HG02840 (cell line): Measurements from ENCODE around the gene COL4A2.
"Not testable (repeated sequence)": the region's sequence is repeated elsewhere in the genome, so short reads cannot be mapped to it uniquely, and the experiment has no call there.

Experiments used
- ATAC-seq: cut with Tn5 transposase; IDR thresholded peaks from one replicate; pipeline ENCODE4 v1.9.1; 2021; ENCODE audit warnings: mild to moderate bottlenecking, moderate library complexity, moderate number of reproducible peaks; ENCODE audit not compliant: unreplicated experiment, low FRiP score

The COL4A2 gene

GRCh38 chr13:110374431-110375370 is 67.6 kb downstream of the COL4A2 start:
- ATAC-seq: no peak

- no peak for ATAC-seq
Observed at GRCh38 chr13:110376120-110376519, 69.0 kb downstream of the COL4A2 start.

DNA sequence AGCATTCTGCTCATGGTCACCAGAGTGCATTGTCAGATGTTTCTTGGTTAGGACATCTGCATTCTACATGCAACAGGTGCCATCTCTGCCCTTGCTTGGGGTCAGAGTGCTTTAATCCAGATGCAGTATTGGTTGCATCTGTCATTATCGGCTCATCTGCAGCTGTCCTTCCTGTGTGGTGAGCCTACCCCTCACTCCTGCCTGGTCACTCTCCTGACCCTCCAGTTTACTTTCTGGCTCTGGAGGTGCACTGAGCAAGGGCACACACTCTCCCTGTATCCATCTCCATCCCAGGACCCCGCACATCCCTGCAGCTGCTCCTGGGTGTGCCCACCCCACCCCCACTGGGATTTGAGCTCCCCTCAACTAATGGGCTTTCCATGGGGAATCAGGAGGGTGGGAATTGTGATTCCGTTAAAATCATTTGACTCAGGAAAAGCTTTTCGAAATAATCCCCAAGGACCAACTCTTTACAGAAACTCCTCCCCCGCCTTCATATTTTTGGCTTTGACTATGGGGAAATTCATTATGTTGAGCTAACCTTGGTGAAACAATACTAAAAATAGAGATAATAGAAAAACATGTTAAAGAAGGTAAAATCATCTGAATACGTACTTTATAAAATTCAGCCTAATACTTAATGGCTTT is 70.2 kb downstream of the COL4A2 start:
- ATAC-seq: no peak

- ATAC-seq: no peak
Observed at GRCh38 chr13:110377826-110378201, 70.7 kb downstream of the COL4A2 start.

DNA sequence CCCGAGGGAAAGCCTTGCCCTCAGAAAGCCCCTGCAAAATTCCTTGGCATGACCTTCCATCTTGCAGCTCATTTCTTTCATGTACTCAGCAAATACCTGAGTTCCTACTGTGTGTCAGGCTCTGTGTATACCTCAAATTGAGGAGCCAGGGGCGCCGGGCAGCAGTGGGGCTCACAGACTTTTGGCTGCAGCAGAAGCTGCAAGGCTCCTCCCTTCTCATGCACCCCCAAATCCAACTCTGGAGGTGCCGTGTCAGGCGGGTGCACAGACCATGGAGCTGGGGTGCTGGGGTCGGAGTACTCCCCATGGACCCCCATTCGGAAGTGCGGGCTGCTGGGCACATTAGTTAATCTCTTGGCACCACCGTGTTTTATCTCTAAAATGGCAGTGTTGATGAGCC is 72.3 kb downstream of the COL4A2 start:
- no peak for ATAC-seq

GRCh38 chr13:110379905-110380341 is 72.8 kb downstream of the COL4A2 start:
- ATAC-seq: no peak

- ATAC-seq: no peak
Observed at GRCh38 chr13:110380359-110381028, 73.4 kb downstream of the COL4A2 start.

DNA sequence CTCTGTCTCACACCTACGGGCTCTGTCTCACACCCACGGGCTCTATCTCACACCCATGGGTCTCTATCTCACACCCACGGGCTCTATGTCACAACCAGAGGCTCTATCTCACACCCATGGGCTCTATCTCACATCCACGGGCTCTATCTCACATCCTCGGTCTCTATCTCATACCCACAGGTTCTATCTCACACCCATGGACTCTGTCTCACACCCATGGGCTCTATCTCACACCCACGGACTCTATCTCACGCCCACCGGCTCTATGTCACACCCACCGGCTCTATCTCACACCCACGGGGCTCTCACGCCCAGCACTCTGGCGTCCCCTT is 73.9 kb downstream of the COL4A2 start:
- no peak for ATAC-seq

DNA sequence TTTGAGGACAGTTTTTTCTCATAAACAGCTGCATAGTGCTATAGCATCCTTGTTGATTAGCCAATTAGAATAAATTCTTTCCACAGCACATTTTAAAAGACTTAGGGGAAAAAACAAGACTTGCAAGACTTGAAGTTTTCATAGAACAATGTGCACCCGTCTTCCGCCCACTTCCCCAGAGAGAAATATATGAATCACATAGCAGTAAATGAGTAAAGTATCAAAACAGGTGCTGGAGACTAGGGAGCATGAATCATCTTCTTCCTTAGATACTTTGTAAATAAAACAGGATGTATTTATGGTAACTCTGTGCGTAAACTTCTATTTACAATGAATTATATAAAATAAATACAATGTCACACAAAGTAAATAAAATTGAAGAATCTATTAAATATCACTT is 75.1 kb downstream of the COL4A2 start:
- ATAC-seq: no peak

DNA sequence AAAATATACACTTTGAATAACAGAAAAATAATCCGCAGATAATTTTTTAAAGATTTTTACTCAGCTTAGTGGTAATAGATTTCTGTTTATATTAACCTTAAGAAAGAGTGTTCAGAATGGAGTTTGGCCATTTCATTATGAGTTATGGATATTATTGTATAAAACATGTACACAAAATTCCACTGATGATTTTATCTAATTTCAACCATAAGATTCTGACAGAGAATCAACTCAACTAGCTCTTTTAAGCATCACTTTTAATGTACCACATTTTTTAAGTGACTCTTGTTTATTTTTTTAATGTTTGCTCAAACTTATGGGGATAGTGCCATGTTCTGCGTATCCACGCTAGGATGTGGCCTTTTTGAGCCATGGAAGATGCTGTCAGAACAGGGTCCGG is 75.7 kb downstream of the COL4A2 start:
- ATAC-seq: no peak

GRCh38 chr13:110387451-110388107 is 80.5 kb downstream of the COL4A2 start:
- peak; percentile 93 for ATAC-seq

DNA sequence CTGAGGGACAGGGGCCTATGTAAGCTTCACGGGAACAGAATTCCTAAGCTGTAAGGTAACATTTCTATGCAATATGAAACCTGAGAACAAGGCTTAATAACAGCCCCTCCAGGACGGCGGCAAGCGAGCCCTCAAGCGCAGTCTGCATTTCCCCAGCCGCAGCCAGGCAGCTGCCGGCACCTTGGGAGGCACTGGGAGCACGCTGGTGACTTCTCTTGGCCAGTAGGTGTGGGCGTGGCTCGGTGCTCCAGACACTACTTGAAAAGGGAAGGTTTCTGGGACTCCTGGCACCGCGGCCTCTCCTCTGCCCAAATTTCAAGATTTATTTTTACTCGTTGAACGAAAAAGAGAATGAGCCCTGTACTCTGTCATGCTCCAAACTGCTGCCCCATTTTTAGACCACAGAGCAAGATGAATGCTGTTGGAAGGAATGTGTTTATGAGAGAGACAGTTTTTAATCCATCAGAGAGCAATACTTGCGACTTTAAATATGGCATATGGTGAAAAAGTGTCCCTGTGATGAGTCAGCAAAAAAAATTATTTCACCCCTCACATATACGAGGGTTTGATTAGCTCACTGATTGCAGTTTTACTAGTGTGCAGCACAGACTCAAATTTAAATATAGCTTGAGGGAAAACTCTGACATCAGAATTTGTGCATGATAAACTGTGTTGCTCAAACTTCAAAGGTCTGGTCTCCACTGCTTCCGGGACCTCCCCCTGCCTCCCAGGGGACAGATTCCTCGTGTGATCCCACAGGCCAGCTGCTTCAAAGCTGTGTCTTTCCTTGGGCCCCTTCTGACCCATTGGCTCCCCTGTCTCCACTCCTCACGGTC is 81.2 kb downstream of the COL4A2 start:
- ATAC-seq: no peak

- no peak for ATAC-seq
Observed at GRCh38 chr13:110390567-110390966, 83.5 kb downstream of the COL4A2 start.

DNA sequence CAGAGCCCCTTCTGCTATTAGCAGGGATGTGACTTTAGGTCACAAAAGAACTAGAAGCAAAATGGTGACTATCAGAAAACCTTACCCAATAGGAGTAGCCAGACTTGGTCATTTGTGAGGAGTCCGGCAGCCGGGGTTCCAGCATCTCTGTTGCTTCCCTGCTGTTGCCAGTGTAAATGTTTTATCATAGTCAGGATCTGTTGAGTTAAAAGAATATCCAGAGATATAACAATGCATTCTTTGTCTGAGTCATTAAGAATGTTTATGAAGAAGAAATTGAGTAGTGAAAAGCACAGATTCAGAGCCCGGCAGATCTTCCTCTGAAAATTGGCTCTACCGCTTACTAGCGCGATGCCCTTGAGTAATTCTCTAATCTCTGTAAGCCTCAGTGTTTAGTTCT is 84.2 kb downstream of the COL4A2 start:
- ATAC-seq: no peak

DNA sequence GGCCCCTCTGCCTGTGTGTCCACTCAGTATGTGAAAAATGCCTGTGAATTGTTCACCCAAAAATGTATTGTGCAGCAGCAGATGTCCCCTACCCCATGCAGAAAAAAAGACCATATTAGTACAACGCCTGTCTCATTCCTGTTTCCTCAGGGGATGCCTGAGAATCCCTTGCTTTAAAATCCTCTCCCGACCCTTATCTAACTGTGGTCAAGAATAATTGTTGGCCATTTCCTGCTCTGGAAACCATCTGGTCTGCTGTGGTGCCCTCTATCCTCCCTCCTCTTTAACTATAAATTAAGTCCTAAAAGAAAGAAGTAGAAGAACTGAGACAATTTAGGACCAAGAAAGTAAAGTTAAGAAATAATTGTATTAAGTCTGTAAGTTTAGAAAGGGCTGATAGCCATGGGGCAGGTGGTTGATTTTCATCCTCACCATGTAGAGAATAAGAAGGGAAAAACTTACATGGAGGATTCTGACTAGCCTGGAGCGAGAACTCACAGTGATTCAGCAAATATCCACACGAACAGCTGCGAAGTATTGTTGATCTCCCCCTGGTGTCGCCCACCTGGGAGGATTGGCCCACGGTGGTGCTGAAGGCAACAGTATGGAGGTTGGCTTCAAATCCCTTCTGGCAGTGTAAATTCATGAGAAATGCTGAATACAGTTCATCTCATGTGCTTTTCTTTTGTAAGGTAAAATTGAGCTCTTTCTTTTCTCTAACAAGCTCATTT is 85.6 kb downstream of the COL4A2 start:
- no peak for ATAC-seq

DNA sequence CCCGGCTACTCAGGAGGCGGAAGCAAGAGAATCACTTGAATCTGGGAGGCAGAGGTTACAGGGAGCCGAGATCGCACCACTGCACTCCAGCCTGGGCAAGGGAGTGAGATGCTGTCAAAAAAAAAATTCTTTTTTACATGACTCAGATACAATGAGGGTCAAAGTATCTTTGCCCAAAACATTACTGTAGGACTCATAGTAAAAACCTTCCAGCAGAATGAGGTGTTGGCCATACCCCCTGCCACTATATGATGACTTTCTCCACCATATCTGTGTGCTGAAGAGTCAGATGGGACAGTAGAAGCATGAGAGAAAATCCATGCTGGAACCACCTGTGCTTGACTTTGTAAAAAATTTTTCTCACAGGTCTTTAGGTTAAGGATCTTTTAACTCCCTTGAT is 86.7 kb downstream of the COL4A2 start:
- ATAC-seq: no peak

GRCh38 chr13:110394371-110394841 is 87.3 kb downstream of the COL4A2 start:
- ATAC-seq: no peak

- not testable (repeated sequence) for ATAC-seq
Observed at GRCh38 chr13:110395616-110396015, 88.5 kb downstream of the COL4A2 start.

DNA sequence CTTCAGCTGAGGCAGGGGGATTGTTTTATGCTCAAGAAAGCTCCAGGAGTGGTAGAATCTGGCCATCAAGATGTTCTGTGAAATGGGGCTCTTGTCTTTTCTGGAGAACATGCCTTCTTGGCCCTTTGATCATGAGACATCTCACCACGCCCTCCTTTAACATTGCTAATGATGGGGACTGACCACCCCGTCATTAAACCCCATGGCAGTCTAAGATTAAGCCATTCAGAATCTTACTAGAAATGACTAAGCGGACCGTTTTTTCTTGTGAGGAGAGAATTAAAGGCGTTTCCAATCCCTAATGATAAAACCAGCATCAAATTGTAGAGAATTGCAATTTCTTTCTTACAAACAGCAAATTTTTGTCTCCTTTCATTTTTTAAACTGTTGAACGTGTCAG is 89.4 kb downstream of the COL4A2 start:
- ATAC-seq: no peak
